ENCODE measurements around the gene CTU2.

The CTU2 gene

DNA sequence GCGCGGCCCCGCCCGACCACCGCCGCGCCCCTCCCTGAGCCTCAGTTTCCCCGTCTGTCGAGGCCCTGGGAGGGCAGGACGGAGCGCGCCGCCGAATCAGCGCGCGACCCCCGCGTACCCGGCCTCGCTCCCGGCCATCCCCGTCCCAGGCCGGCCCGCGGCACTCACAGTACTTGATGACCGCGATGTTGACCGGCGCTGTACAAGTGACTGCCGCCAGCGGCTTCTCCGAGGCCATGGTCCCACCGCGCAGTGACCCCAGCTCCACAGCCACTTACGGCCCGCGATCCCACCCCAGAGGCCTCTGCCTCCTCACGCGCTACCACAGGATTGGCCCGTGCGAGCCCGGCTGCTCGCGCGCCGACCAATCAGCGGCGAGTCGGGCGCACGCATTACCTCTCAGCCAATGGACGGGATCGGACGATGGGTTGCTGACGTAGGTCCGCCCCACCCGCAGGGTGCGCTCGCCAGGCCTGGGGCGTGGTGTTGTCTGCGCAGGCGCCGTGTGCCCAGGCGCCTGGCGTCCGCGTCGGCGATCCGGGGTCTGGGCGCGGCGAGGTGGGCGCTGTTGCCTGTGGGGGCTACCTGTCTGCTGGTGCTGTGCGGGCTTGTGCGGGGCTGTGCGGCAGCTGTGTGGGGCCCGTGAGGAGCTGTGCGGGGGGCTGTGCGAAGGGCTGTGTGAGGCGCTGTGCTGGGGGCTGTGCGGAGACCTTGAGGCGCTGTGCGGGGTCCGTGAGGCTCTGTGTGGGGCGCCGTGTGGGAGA, 43.3 kb upstream of the CTU2 start, which contains the start of gene MVD:
MVD (minus strand) TSS at position 249 of the 764 bp plus-strand sequence; CDS start at position 238, 11 bp downstream.
- H3K4me1 ChIP-seq (ENCODE audit: control insufficient read depth, low read length), result peaks cover 50% of the 10 kb centered on the region
- peak within 1 kb of the TSS; percentile 90 for H3K27ac ChIP-seq (ENCODE audit: low read depth, low read length)
- no peaks in the 10 kb centered on the region for H3K27me3 ChIP-seq (ENCODE audit: control insufficient read depth, low read length)
- peaks cover 12% of the 10 kb centered on the region for H3F3A ChIP-seq (ENCODE audit: control insufficient read depth, insufficient read depth)
- peaks cover 71% of the 10 kb centered on the region for H3K79me2 ChIP-seq (ENCODE audit: control insufficient read depth, low read length)
- peak within 1 kb of the TSS; percentile 92 for H3K4me3 ChIP-seq (ENCODE audit: low read length)
- H3K9me3 ChIP-seq (ENCODE audit: control insufficient read depth, insufficient read depth, low read length), result no peaks in the 10 kb centered on the region
- no peaks in the 10 kb centered on the region for H3K9me2 ChIP-seq (replicated peaks; ENCODE audit: control insufficient read depth, low read length)
- TF ChIP-seq EZH2phosphoT487 (IDR thresholded peaks at IDR 0.05; ENCODE audit: borderline replicate concordance, low read length), result no peak
- TF ChIP-seq, protein P1, sequence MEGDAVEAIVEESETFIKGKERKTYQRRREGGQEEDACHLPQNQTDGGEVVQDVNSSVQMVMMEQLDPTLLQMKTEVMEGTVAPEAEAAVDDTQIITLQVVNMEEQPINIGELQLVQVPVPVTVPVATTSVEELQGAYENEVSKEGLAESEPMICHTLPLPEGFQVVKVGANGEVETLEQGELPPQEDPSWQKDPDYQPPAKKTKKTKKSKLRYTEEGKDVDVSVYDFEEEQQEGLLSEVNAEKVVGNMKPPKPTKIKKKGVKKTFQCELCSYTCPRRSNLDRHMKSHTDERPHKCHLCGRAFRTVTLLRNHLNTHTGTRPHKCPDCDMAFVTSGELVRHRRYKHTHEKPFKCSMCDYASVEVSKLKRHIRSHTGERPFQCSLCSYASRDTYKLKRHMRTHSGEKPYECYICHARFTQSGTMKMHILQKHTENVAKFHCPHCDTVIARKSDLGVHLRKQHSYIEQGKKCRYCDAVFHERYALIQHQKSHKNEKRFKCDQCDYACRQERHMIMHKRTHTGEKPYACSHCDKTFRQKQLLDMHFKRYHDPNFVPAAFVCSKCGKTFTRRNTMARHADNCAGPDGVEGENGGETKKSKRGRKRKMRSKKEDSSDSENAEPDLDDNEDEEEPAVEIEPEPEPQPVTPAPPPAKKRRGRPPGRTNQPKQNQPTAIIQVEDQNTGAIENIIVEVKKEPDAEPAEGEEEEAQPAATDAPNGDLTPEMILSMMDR (IDR thresholded peaks at IDR 0.05; ENCODE audit: low read depth, low read length, poor library complexity, severe bottlenecking), result no peak
- peaks cover 60% of the 10 kb centered on the region for H3K36me3 ChIP-seq (ENCODE audit: control insufficient read depth, low read length)
- H3K4me2 ChIP-seq (ENCODE audit: low read length), result peak within 1 kb of the TSS; percentile 82
- peaks cover 10% of the 10 kb centered on the region; the same call in 1 of the 2 replicates for H4K20me1 ChIP-seq (ENCODE audit: control insufficient read depth, insufficient read depth, low read depth, low read length)

DNA sequence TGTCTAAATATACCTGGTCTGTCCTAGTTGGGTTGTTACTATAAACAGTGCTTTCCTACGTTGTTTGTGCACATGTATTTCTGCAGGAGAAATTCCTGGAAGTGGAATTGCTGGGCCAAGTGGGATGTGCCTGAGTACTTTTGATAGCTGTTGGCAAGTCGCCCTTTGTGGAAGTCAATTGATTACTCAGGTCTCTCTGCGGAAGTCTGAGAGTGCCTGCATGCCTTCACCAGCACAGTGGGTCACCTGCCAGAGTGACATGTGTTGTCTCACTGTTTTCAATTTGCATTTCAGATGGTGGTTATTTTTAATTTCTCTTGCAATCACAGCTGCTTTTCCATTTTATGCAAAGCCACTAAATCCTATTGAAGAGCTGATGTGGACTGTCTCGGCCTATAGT, 41.2 kb upstream of the CTU2 start:
- peak overlapping the region; percentile 71 for H3K4me2 ChIP-seq (ENCODE audit: low read length)

DNA sequence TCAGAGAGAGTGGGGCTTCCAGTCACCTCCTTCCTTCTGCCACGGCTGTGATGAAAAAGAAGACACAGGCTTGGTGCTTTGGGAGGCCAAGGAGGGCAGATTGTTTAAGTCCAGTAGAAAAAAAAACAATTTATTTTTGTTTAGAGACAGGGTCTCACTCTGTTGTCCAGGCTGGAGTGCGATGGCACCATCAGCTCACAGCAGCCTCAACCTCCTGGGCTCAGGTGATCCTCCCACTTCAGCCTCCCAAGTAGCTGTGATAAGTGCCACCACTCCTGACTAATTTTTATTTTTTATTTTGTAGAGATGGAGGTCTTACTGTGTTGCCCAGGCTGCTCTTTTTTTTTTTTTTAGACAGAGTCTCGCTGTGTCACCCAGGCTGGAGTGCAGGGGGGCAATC, 40.7 kb upstream of the CTU2 start:
- Histone ChIP-seq H3F3A (ENCODE audit: control insufficient read depth, insufficient read depth) (peaks cover 12% of the 10 kb centered on the region), H3K9me3 (ENCODE audit: control insufficient read depth, insufficient read depth, low read length) (no peaks in the 10 kb centered on the region), H4K20me1 (ENCODE audit: control insufficient read depth, insufficient read depth, low read depth, low read length) (peaks cover 10% of the 10 kb centered on the region; the same call in 1 of the 2 replicates), H3K4me3 (ENCODE audit: low read length) (peak overlapping the region; percentile 92), H3K36me3 (ENCODE audit: control insufficient read depth, low read length) (peaks cover 47% of the 10 kb centered on the region), H3K79me2 (ENCODE audit: control insufficient read depth, low read length) (peaks cover 46% of the 10 kb centered on the region), H3K4me1 (ENCODE audit: control insufficient read depth, low read length) (peaks cover 42% of the 10 kb centered on the region), H3K27ac (ENCODE audit: low read depth, low read length) (peak overlapping the region; percentile 90), H3K9me2 (replicated peaks; ENCODE audit: control insufficient read depth, low read length) (no peaks in the 10 kb centered on the region), H3K4me2 (ENCODE audit: low read length) (peak overlapping the region; percentile 71), H3K27me3 (ENCODE audit: control insufficient read depth, low read length) (no peaks in the 10 kb centered on the region)
- TF ChIP-seq EZH2phosphoT487 (IDR thresholded peaks at IDR 0.05; ENCODE audit: borderline replicate concordance, low read length), result no peak
- TF ChIP-seq, protein P1 (IDR thresholded peaks at IDR 0.05; ENCODE audit: low read depth, low read length, poor library complexity, severe bottlenecking), result no peak

More for the DNA sequence above, 41.2 kb upstream of the CTU2 start:
- TF ChIP-seq EZH2phosphoT487 (IDR thresholded peaks at IDR 0.05; ENCODE audit: borderline replicate concordance, low read length), result no peak
- TF ChIP-seq, protein P1 (IDR thresholded peaks at IDR 0.05; ENCODE audit: low read depth, low read length, poor library complexity, severe bottlenecking), result no peak
- Histone ChIP-seq H3F3A (ENCODE audit: control insufficient read depth, insufficient read depth) (peaks cover 12% of the 10 kb centered on the region), H3K79me2 (ENCODE audit: control insufficient read depth, low read length) (peaks cover 50% of the 10 kb centered on the region), H3K36me3 (ENCODE audit: control insufficient read depth, low read length) (peaks cover 49% of the 10 kb centered on the region), H3K9me2 (replicated peaks; ENCODE audit: control insufficient read depth, low read length) (no peaks in the 10 kb centered on the region), H3K27me3 (ENCODE audit: control insufficient read depth, low read length) (no peaks in the 10 kb centered on the region), H3K4me1 (ENCODE audit: control insufficient read depth, low read length) (peaks cover 44% of the 10 kb centered on the region), H4K20me1 (ENCODE audit: control insufficient read depth, insufficient read depth, low read depth, low read length) (peaks cover 10% of the 10 kb centered on the region; the same call in 1 of the 2 replicates), H3K27ac (ENCODE audit: low read depth, low read length) (peak overlapping the region; percentile 90), H3K9me3 (ENCODE audit: control insufficient read depth, insufficient read depth, low read length) (no peaks in the 10 kb centered on the region), H3K4me3 (ENCODE audit: low read length) (peak overlapping the region; percentile 92)
